IMR-90 (cell line): ENCODE results near the gene FOXC2. TPM values are rescaled to one million over a fixed set of nuclear protein-coding genes. Genes with fewer than 3 reads are reported as not detected.

Experiments used
- ATAC-seq: fragments of 200-7000 bp; cut with Tn5 transposase; 2 replicates; pipeline ENCODE4 v1.9.1; 2020; ENCODE audit warnings: low read depth, mild to moderate bottlenecking, moderate library complexity
- BruUV-seq: library from RNA; stranded (reverse); fragments of 400-500 nt; replicated peaks from 2 replicates; lab custom pipeline; 2021; lab: Mats Ljungman, UMichigan
- CTCF ChIA-PET: fragments of 300-600 bp; formaldehyde crosslinking; extraction: SDS; loops from one replicate; lab custom pipeline; 2021; ENCODE audit warnings: antibody characterized with exemption; lab: Yijun Ruan, JAX
- POLR2A ChIA-PET: fragments of 300-600 bp; sonication (Branson Sonifier 250); formaldehyde crosslinking; loops from one replicate; lab custom pipeline; 2022; ENCODE audit warnings: antibody characterized with exemption; ENCODE audit not compliant: unreplicated experiment; lab: Charles Lee
- DNase-seq: peaks from one replicate; pipeline ENCODE4 v3.0.0; 2013
- H2AFZ ChIP-seq: replicated peaks from 2 replicates; pipeline ENCODE3; 2013; ENCODE audit warnings: low read length, mild to moderate bottlenecking; ENCODE audit not compliant: poor library complexity
- H2AK5ac ChIP-seq: 2 replicates; pipeline ENCODE4 v1.6.1; 2013; ENCODE audit warnings: low read depth, low read length, inconsistent platforms
- H2AK9ac ChIP-seq: replicated peaks from 2 replicates; pipeline ENCODE3; 2013; ENCODE audit warnings: mild to moderate bottlenecking, low read depth, low read length, moderate library complexity; ENCODE audit not compliant: poor library complexity
- H2BK120ac ChIP-seq: 2 replicates; pipeline ENCODE4 v1.6.1; 2013; ENCODE audit warnings: low read depth, low read length, inconsistent platforms
- H2BK15ac ChIP-seq: 3 replicates; pipeline ENCODE4 v1.6.1; 2013; ENCODE audit warnings: low read depth, low read length, inconsistent platforms
- H2BK20ac ChIP-seq: 2 replicates; pipeline ENCODE4 v1.6.1; 2013; ENCODE audit warnings: low read depth, mild to moderate bottlenecking, inconsistent platforms, low read length, moderate library complexity
- H2BK5ac ChIP-seq: 2 replicates; pipeline ENCODE4 v1.6.1; 2013; ENCODE audit warnings: mild to moderate bottlenecking, low read depth, low read length, inconsistent platforms; ENCODE audit not compliant: poor library complexity, severe bottlenecking
- H3K14ac ChIP-seq: replicated peaks from 2 replicates; pipeline ENCODE4 v1.6.1; 2013; ENCODE audit warnings: low read depth, low read length, inconsistent platforms
- H3K18ac ChIP-seq: 2 replicates; pipeline ENCODE4 v1.6.1; 2013; ENCODE audit warnings: low read depth, low read length, control low read depth
- H3K23ac ChIP-seq: 2 replicates; pipeline ENCODE4 v1.6.1; 2013; ENCODE audit warnings: low read depth, low read length, inconsistent platforms
- H3K27ac ChIP-seq: 2 replicates; pipeline ENCODE4 v1.5.1; 2013; ENCODE audit warnings: mild to moderate bottlenecking, control low read depth, low read length; ENCODE audit not compliant: insufficient read depth
- H3K27me3 ChIP-seq: 2 replicates; pipeline ENCODE4 v1.6.1; 2013; ENCODE audit warnings: low read length; ENCODE audit not compliant: control insufficient read depth, insufficient read depth
- H3K36me3 ChIP-seq: 2 replicates; pipeline ENCODE4 v1.6.1; 2013; ENCODE audit warnings: low read length, mixed read lengths; ENCODE audit not compliant: control insufficient read depth, insufficient read depth
- H3K4ac ChIP-seq: 2 replicates; pipeline ENCODE4 v1.6.1; 2013; ENCODE audit warnings: low read depth, low read length, inconsistent platforms
- H3K4me1 ChIP-seq: 2 replicates; pipeline ENCODE4 v1.6.1; 2013; ENCODE audit warnings: low read length, mixed read lengths; ENCODE audit not compliant: control insufficient read depth, insufficient read depth
- H3K4me2 ChIP-seq: 2 replicates; pipeline ENCODE4 v1.6.1; 2013; ENCODE audit warnings: low read depth, mild to moderate bottlenecking, control low read depth, low read length, moderate library complexity
- H3K4me3 ChIP-seq: 2 replicates; pipeline ENCODE4 v1.5.1; 2013; ENCODE audit warnings: low read depth, mild to moderate bottlenecking, control low read depth, low read length, moderate library complexity; ENCODE audit not compliant: insufficient read depth
- H3K56ac ChIP-seq: 2 replicates; pipeline ENCODE4 v1.6.1; 2013; ENCODE audit warnings: low read length, inconsistent platforms; ENCODE audit not compliant: insufficient read depth; ENCODE audit errors: extremely low read depth
- H3K79me1 ChIP-seq, 2 experiments: 2 replicates each; pipeline ENCODE4 v1.6.1; 2013; ENCODE audit warnings: low read length in 2 of 2, inconsistent platforms in 1 of 2, low read depth in 1 of 2
- H3K9ac ChIP-seq: 2 replicates; pipeline ENCODE4 v1.6.1; 2013; ENCODE audit warnings: low read depth, low read length, control low read depth
- H3K9me1 ChIP-seq: 2 replicates; pipeline ENCODE4 v1.6.1; 2013; ENCODE audit warnings: low read length, inconsistent platforms; ENCODE audit not compliant: insufficient read depth
- H3K9me3 ChIP-seq: 2 replicates; pipeline ENCODE4 v1.6.1; 2013; ENCODE audit warnings: low read length; ENCODE audit not compliant: control insufficient read depth, insufficient read depth
- H4K20me1 ChIP-seq: 2 replicates; pipeline ENCODE4 v1.6.1; 2013; ENCODE audit warnings: low read length, inconsistent platforms; ENCODE audit not compliant: insufficient read depth
- H4K5ac ChIP-seq: 2 replicates; pipeline ENCODE4 v1.6.1; 2013; ENCODE audit warnings: mild to moderate bottlenecking, low read depth, low read length, control low read depth
- H4K8ac ChIP-seq, 2 experiments: 2 replicates each; pipeline ENCODE4 v1.6.1; 2013; ENCODE audit warnings: low read depth in 2 of 2, low read length in 2 of 2, control low read depth in 1 of 2, inconsistent platforms in 1 of 2
- H4K91ac ChIP-seq: 2 replicates; pipeline ENCODE4 v1.6.1; 2013; ENCODE audit warnings: low read depth, low read length, inconsistent platforms; ENCODE audit not compliant: insufficient read depth
- BHLHE40 ChIP-seq: fragments of 150-350 bp; IDR thresholded peaks from 2 replicates; pipeline ENCODE4 v1.6.1; 2016; ENCODE audit warnings: mild to moderate bottlenecking, low read depth, low read length
- CEBPB ChIP-seq: IDR thresholded peaks from 2 replicates; pipeline ENCODE4 v1.6.1; 2012; ENCODE audit warnings: low read depth, low read length, improper control_type of control experiment
- CTCF ChIP-seq: conservative IDR thresholded peaks from 2 replicates; pipeline ENCODE4 v1.5.1; 2012; ENCODE audit warnings: mild to moderate bottlenecking, low read depth, low read length, improper control_type of control experiment
- FOS ChIP-seq: fragments of 150-350 bp; IDR thresholded peaks from 2 replicates; pipeline ENCODE4 v1.6.1; 2016; ENCODE audit warnings: low read depth, low read length
- RAD21 ChIP-seq: IDR thresholded peaks from 2 replicates; pipeline ENCODE4 v1.6.1; 2012; ENCODE audit warnings: low read length, improper control_type of control experiment
- WGBS, 2 experiments: methylation state at CpG; one replicate each; pipeline versions ENCODE4 v1.1.5 to v1.1.7; 2013; ENCODE audit warnings: missing lambda C conversion rate in 2 of 2; ENCODE audit not compliant: insufficient read length in 1 of 2; ENCODE audit errors: extremely low coverage in 2 of 2; 5-methylcytosine and 5-hydroxymethylcytosine counted together
- dilution Hi-C: fragments of 300-500 bp; cut with HindIII; formaldehyde crosslinking; loops from one replicate; pipeline ENCODE4 v1.14.3; 2018; ENCODE audit warnings: low sequenced_read_pairs; ENCODE audit not compliant: unreplicated experiment
- in situ Hi-C: fragments of 300-500 bp; cut with MboI; formaldehyde crosslinking; loops from 3 replicates; pipeline ENCODE4 v1.14.3; 2019; ENCODE audit warnings: low sequenced_read_pairs, inconsistent platforms, mixed read lengths
- intact Hi-C: fragments of 100-400 bp; cut with micrococcal nuclease; formaldehyde crosslinking; loops from 2 replicates; pipeline ENCODE4 v1.10.0; 2022
- polyA plus RNA-seq, 3 experiments: library from polyadenylated mRNA; depleted of rRNA; stranded (reverse); fragments of >200 nt; gene quantifications; 2 replicates each; pipeline ENCODE4 v1.2.3, GENCODE V29; 2012; ENCODE audit warnings: low replicate concordance in 1 of 3
- total RNA-seq: library from RNA; depleted of rRNA; stranded (reverse); fragments of >200 nt; gene quantifications from 2 replicates; pipeline ENCODE4 v1.2.3, GENCODE V29; 2012

The FOXC2 gene
- total and polyA plus RNA-seq, 2 of the 4 experiments (the other 2 are of a cell fraction) = 0.90 to 6.4 TPM

GRCh38 chr16:86529160-86529559, 37.5 kb upstream of the FOXC2 start:
- CTCF ChIA-PET = interaction anchor here (0.6 kb wide), 1 partner anchor 495 kb away, joined by 3 read pairs; no protein-coding TSS in a partner anchor
- H3K4ac ChIP-seq = no peak overlapping the region
- H3K9ac ChIP-seq = no peak overlapping the region
- no peaks in the 10 kb centered on the region for H3K9me1 ChIP-seq
- DNase-seq (peak; percentile 13), ATAC-seq (no peak)
- POLR2A ChIA-PET = no interaction called here
- H3K14ac ChIP-seq = no peak overlapping the region
- H4K5ac ChIP-seq = no peak overlapping the region
- H3K9me3 ChIP-seq = no peaks in the 10 kb centered on the region
- no peaks in the 10 kb centered on the region for H3K4me1 ChIP-seq
- H2BK120ac ChIP-seq = no peak overlapping the region
- no peak overlapping the region for H4K91ac ChIP-seq
- H2AK9ac ChIP-seq = no peak overlapping the region
- TF ChIP-seq FOS (no peak), CTCF (no peak), BHLHE40 (no peak), RAD21 (no peak), CEBPB (no peak)
- no peak overlapping the region for H3K27ac ChIP-seq
- H2BK5ac ChIP-seq = no peak overlapping the region
- no peak overlapping the region for H3K56ac ChIP-seq
- BruUV-seq = no TSS peak
- no peak overlapping the region for H2BK15ac ChIP-seq
- 93% methylated on average over 6 of the region's 8 CpGs; no CpG with 5 or more reads in 1 of the 2 experiments for WGBS, 2 experiments
- no peak overlapping the region for H4K8ac ChIP-seq
- no peak overlapping the region for H2BK20ac ChIP-seq
- H3K18ac ChIP-seq = no peak overlapping the region
- no peak overlapping the region for H3K23ac ChIP-seq
- H3K36me3 ChIP-seq = peaks cover 2% of the 10 kb centered on the region; the same call in 1 of the 2 replicates
- H3K79me1 ChIP-seq = no peaks in the 10 kb centered on the region
- H2AK5ac ChIP-seq = no peak overlapping the region
- H2AFZ ChIP-seq = no peak overlapping the region
- in situ Hi-C loops (no loop called here), dilution Hi-C loops (no loop called here), intact Hi-C loops (no loop called here)
- no peaks in the 10 kb centered on the region for H3K27me3 ChIP-seq
- no peaks in the 10 kb centered on the region for H4K20me1 ChIP-seq
- H3K4me3 ChIP-seq = no peak overlapping the region
- H3K4me2 ChIP-seq = no peak overlapping the region
